K562 (cell line): ENCODE data around the gene CXCL12. TPM values are rescaled to one million over a fixed set of nuclear protein-coding genes. Genes with fewer than 3 reads are reported as not detected.

Experiments used
- ATAC-seq: fragments of 200-7000 bp; cut with Tn5 transposase; 3 replicates; pipeline ENCODE4 v1.9.1; 2020; ENCODE audit warnings: moderate library complexity
- BruUV-seq: library from RNA; stranded (reverse); fragments of 400-500 nt; replicated peaks from 2 replicates; lab custom pipeline; 2021; lab: Mats Ljungman, UMichigan
- CTCF ChIA-PET: fragments of 300-600 bp; formaldehyde crosslinking; extraction: SDS; loops from one replicate; lab custom pipeline; 2021; ENCODE audit warnings: low intra/inter-chr PET ratio; lab: Yijun Ruan, JAX
- POLR2A ChIA-PET: fragments of 300-600, 350-650 bp; sonication (Branson Sonifier 250); formaldehyde crosslinking; extraction: SDS; loops from one replicate; lab custom pipeline; 2021; ENCODE audit warnings: antibody characterized with exemption, inconsistent platforms; lab: Yijun Ruan, JAX
- DNase-seq, 4 experiments: peaks; one replicate each; pipeline versions ENCODE4 v3.0.0 to v3.0.0-alpha.2; 2011 to 2018; ENCODE audit warnings: low spot score in 3 of 4, mixed read lengths in 3 of 4; ENCODE audit errors: extremely low read depth in 1 of 4
- FAIRE-seq: peaks from 2 replicates; lab custom pipeline; 2011; peaks lifted over from hg19 to GRCh38; lab: Jason Lieb, UNC
- H2AFZ ChIP-seq: 2 replicates; pipeline ENCODE4 v1.6.0; 2011; ENCODE audit warnings: low read depth, low read length, control low read depth, inconsistent platforms
- H3K27ac ChIP-seq: fragments of 200-600 bp; 3 replicates; pipeline ENCODE4 v1.8.0; 2011; ENCODE audit warnings: low read depth, mild to moderate bottlenecking, control low read depth, inconsistent platforms, low read length, moderate library complexity, mixed read lengths; ENCODE audit errors: extremely low read depth
- H3K27me3 ChIP-seq, 2 experiments: fragments of 300-600 bp in 1 of 2; 2 replicates in 1 of 2; 3 replicates in 1 of 2; pipeline versions ENCODE4 v1.6.0 to v1.8.0; 2011; ENCODE audit warnings: inconsistent platforms in 2 of 2, low read length in 2 of 2, mild to moderate bottlenecking in 1 of 2, mixed read lengths in 1 of 2, moderate library complexity in 1 of 2; ENCODE audit not compliant: control insufficient read depth in 2 of 2, insufficient read depth in 2 of 2
- H3K36me3 ChIP-seq: fragments of 300-600 bp; 3 replicates; pipeline ENCODE4 v1.8.0; 2011; ENCODE audit warnings: mild to moderate bottlenecking, low read length, inconsistent platforms; ENCODE audit not compliant: control insufficient read depth, insufficient read depth
- H3K4me1 ChIP-seq, 2 experiments: fragments of 200-600 bp in 1 of 2; replicated peaks in 1 of 2; 2 replicates in 1 of 2; 3 replicates in 1 of 2; pipeline versions ENCODE4 v1.5.1 to v1.8.0; 2011; ENCODE audit warnings: inconsistent platforms in 2 of 2, low read length in 2 of 2, mild to moderate bottlenecking in 1 of 2, mixed read lengths in 1 of 2, moderate library complexity in 1 of 2; ENCODE audit not compliant: control insufficient read depth in 2 of 2, insufficient read depth in 2 of 2
- H3K4me2 ChIP-seq: 2 replicates; pipeline ENCODE4 v1.6.1; 2011; ENCODE audit warnings: low read length, control low read depth, inconsistent platforms, mixed read lengths; ENCODE audit not compliant: insufficient read depth
- H3K4me3 ChIP-seq: fragments of 200-600 bp; sonication (generic), shearing (Covaris generic); 2 replicates; pipeline ENCODE4 v1.5.1; 2016; ENCODE audit warnings: control low read depth, inconsistent platforms
- H3K79me2 ChIP-seq: fragments of 200-600 bp; 3 replicates; pipeline ENCODE4 v1.8.0; 2011; ENCODE audit warnings: low read length, inconsistent platforms; ENCODE audit not compliant: control insufficient read depth, insufficient read depth
- H3K9ac ChIP-seq, 2 experiments: 2 replicates each; pipeline versions ENCODE4 v1.6.0 to v1.6.1; 2011; ENCODE audit warnings: low read depth in 2 of 2, low read length in 2 of 2, control low read depth in 1 of 2, inconsistent platforms in 1 of 2, mild to moderate bottlenecking in 1 of 2, mixed read lengths in 1 of 2; ENCODE audit not compliant: insufficient read depth in 1 of 2
- H3K9me1 ChIP-seq: one replicate; pipeline ENCODE4 v1.6.0; 2011; ENCODE audit warnings: inconsistent platforms, mild to moderate bottlenecking, low read length, moderate library complexity; ENCODE audit not compliant: control insufficient read depth, insufficient read depth
- H3K9me3 ChIP-seq: replicated peaks from 2 replicates; pipeline ENCODE4 v1.5.1; 2011; ENCODE audit warnings: low read depth, low read length, inconsistent platforms; ENCODE audit not compliant: control insufficient read depth, insufficient read depth
- H4K20me1 ChIP-seq: replicated peaks from 2 replicates; pipeline ENCODE4 v1.6.1; 2011; ENCODE audit warnings: low read length, inconsistent platforms, mixed read lengths; ENCODE audit not compliant: control insufficient read depth, insufficient read depth
- ELF4 ChIP-seq: fragments of 450-650 bp; formaldehyde crosslinking; IDR thresholded peaks from 2 replicates; pipeline ENCODE4 v1.4.0; 2022; ENCODE audit warnings: missing genetic modification characterization
- MLX ChIP-seq, 2 experiments: fragments of 450-650 bp in 1 of 2; sonication (generic) in 1 of 2; formaldehyde crosslinking; conservative IDR thresholded peaks; 2 replicates each; pipeline versions ENCODE4 v1.4.0 to v1.8.1; 2020 to 2022; ENCODE audit warnings: mild to moderate bottlenecking in 1 of 2, missing genetic modification reagents in 1 of 2
- NCOA6 ChIP-seq: fragments of 450-650 bp; IDR thresholded peaks from 2 replicates; pipeline ENCODE4 v1.6.1; 2017; ENCODE audit warnings: mild to moderate bottlenecking
- STAG1 ChIP-seq: sonication (generic); formaldehyde crosslinking; IDR thresholded peaks from 2 replicates; pipeline ENCODE4 v1.5.0; 2020; ENCODE audit warnings: missing genetic modification reagents, borderline replicate concordance
- ZNF780A ChIP-seq: fragments of 250-450 bp; sonication (Bioruptor Pico); IDR thresholded peaks from 2 replicates; pipeline ENCODE4 v1.5.0; 2021; ENCODE audit warnings: mild to moderate bottlenecking
- WGBS: fragments of 100-300 bp; shearing (Covaris generic); methylation state at CpG from one replicate; pipeline ENCODE4 v1.1.6; 2016; ENCODE audit warnings: low coverage, mixed read lengths; ENCODE audit not compliant: insufficient coverage; ENCODE audit errors: missing lambda C conversion rate; 5-methylcytosine and 5-hydroxymethylcytosine counted together
- in situ Hi-C: fragments of 300-500 bp; cut with MboI; formaldehyde crosslinking; loops from 4 replicates; pipeline ENCODE4 v1.15.0; 2018; ENCODE audit warnings: inconsistent platforms, mixed read lengths
- intact Hi-C: fragments of 100-400 bp; cut with micrococcal nuclease; formaldehyde crosslinking; loops from 2 replicates; pipeline ENCODE4 v1.14.2; 2022
- polyA plus RNA-seq, 8 experiments: library from polyadenylated mRNA; depleted of rRNA in 4 of 8; stranded (reverse) in 5 of 8; unstranded in 3 of 8; fragments of >200 nt; fragmentation: Nextera tagmentation in 2 of 8; fragmentation: Illumina TruSeq in 1 of 8; extraction: Ambion mirVana in 2 of 8; extraction: Trizol in 1 of 8; gene quantifications; 2 replicates each; pipeline versions ENCODE4 v1.2.1 to v1.2.3, GENCODE V29; 2011 to 2014; ENCODE audit warnings: inconsistent platforms in 1 of 8, missing spikeins in 1 of 8
- total RNA-seq, 7 experiments: library from RNA; depleted of rRNA in 6 of 7; stranded (reverse); fragments of >200 nt in 6 of 7; fragmentation: Illumina TruSeq in 2 of 7; extraction: Trizol in 2 of 7; gene quantifications; 2 replicates each; pipeline versions ENCODE4 v1.2.1 to v1.2.3, GENCODE V29; 2011 to 2021; ENCODE audit warnings: low replicate concordance in 1 of 7
- TF ChIP-seq, protein P1 (sequence below): fragments of 200-800 bp; sonication (Bioruptor generic); IDR thresholded peaks from 2 replicates; pipeline ENCODE4 v1.6.1; 2017; ENCODE audit warnings: missing genetic modification characterization, missing compliant biosample characterization
- TF ChIP-seq, protein P2 (sequence below), 3 experiments: fragments of 200-800 bp in 1 of 3; sonication (Bioruptor generic) in 1 of 3; sonication (generic) in 1 of 3; formaldehyde crosslinking in 1 of 3; IDR thresholded peaks; 2 replicates each; pipeline versions ENCODE4 v1.6.1 to v1.8.0; 2016 to 2022; ENCODE audit warnings: mild to moderate bottlenecking in 2 of 3, missing compliant biosample characterization in 2 of 3, missing genetic modification characterization in 2 of 3, missing genetic modification reagents in 1 of 3
- TF ChIP-seq, protein P3 (sequence below): fragments of 250-450 bp; sonication (Bioruptor Pico); IDR thresholded peaks from 2 replicates; pipeline ENCODE4 v1.5.0; 2021; ENCODE audit warnings: mild to moderate bottlenecking, borderline replicate concordance

CXCL12 gene
- total and polyA plus RNA-seq, 9 of the 15 experiments (the other 6 are each of a cell fraction or from before 2014, with no cell fraction given), result 0.18 TPM; not detected in 8

- POLR2A ChIA-PET, result interaction anchor here (0.7 to 0.9 kb wide), 2 partner anchors 9 to 99 kb away, joined by 3 to 4 read pairs; no protein-coding TSS in a partner anchor
- 0% methylated on average over 4 of the region's 4 CpGs for WGBS
Measured at GRCh38 chr10:44400541-44400940, 15.6 kb upstream of the CXCL12 start.

More at GRCh38 chr10:44400541-44400940, 15.6 kb upstream of the CXCL12 start:
- no peak overlapping the region for H3K27ac ChIP-seq
- H3K9me1 ChIP-seq, result no peaks in the 10 kb centered on the region
- H3K9me3 ChIP-seq, result no peaks in the 10 kb centered on the region
- no peaks in the 10 kb centered on the region for H3K36me3 ChIP-seq
- H3K9ac ChIP-seq, result no peak overlapping the region
- TF ChIP-seq MLX (CRISPR knock-in tag; conservative IDR thresholded peaks at IDR 0.05), result no peak
- TF ChIP-seq, protein P1, sequence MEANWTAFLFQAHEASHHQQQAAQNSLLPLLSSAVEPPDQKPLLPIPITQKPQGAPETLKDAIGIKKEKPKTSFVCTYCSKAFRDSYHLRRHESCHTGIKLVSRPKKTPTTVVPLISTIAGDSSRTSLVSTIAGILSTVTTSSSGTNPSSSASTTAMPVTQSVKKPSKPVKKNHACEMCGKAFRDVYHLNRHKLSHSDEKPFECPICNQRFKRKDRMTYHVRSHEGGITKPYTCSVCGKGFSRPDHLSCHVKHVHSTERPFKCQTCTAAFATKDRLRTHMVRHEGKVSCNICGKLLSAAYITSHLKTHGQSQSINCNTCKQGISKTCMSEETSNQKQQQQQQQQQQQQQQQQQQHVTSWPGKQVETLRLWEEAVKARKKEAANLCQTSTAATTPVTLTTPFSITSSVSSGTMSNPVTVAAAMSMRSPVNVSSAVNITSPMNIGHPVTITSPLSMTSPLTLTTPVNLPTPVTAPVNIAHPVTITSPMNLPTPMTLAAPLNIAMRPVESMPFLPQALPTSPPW (CRISPR knock-in tag), result no peak
- no peak for TF ChIP-seq ELF4 (CRISPR knock-in tag)
- TF ChIP-seq, protein P2, sequence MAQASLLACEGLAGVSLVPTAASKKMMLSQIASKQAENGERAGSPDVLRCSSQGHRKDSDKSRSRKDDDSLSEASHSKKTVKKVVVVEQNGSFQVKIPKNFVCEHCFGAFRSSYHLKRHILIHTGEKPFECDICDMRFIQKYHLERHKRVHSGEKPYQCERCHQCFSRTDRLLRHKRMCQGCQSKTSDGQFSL (CRISPR knock-in tag; IDR thresholded peaks at IDR 0.05), result no peak
- TF ChIP-seq, protein P2 (tag; IDR thresholded peaks at IDR 0.05), result no peak
- TF ChIP-seq STAG1 (CRISPR knock-in tag), result no peak
- TF ChIP-seq NCOA6, result no peak
- TF ChIP-seq ZNF780A (CRISPR knock-in tag), result no peak
- TF ChIP-seq, protein P3, sequence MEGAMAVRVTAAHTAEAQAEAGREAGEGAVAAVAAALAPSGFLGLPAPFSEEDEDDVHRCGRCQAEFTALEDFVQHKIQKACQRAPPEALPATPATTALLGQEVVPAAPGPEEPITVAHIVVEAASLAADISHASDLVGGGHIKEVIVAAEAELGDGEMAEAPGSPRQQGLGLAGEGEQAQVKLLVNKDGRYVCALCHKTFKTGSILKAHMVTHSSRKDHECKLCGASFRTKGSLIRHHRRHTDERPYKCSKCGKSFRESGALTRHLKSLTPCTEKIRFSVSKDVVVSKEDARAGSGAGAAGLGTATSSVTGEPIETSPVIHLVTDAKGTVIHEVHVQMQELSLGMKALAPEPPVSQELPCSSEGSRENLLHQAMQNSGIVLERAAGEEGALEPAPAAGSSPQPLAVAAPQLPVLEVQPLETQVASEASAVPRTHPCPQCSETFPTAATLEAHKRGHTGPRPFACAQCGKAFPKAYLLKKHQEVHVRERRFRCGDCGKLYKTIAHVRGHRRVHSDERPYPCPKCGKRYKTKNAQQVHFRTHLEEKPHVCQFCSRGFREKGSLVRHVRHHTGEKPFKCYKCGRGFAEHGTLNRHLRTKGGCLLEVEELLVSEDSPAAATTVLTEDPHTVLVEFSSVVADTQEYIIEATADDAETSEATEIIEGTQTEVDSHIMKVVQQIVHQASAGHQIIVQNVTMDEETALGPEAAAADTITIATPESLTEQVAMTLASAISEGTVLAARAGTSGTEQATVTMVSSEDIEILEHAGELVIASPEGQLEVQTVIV (CRISPR knock-in tag), result no peak
- no peak overlapping the region for H3K4me3 ChIP-seq
- intact Hi-C loops (no loop called here), in situ Hi-C loops (no loop called here)
- no peak for DNase-seq
- no peak overlapping the region for H2AFZ ChIP-seq
- CTCF ChIA-PET, result no interaction called here
- BruUV-seq, result no TSS peak
- H3K4me2 ChIP-seq, result no peak overlapping the region
- H4K20me1 ChIP-seq, result no peaks in the 10 kb centered on the region
- no peaks in the 10 kb centered on the region for H3K4me1 ChIP-seq
- ATAC-seq, result no peak
- peaks cover 15 to 32% of the 10 kb centered on the region in 2 experiments; a peak in 3 of 5 replicates for H3K27me3 ChIP-seq
- FAIRE-seq, result no peak
- no peaks in the 10 kb centered on the region for H3K79me2 ChIP-seq
